Measurements from ENCODE around the gene CEP57. TPM values are rescaled to one million over a fixed set of nuclear protein-coding genes. Genes with fewer than 3 reads are reported as not detected.

CEP57 gene
- total and polyA plus RNA-seq, 2 experiments from 2014 or later, result 36.8 to 48.8 TPM

DNA sequence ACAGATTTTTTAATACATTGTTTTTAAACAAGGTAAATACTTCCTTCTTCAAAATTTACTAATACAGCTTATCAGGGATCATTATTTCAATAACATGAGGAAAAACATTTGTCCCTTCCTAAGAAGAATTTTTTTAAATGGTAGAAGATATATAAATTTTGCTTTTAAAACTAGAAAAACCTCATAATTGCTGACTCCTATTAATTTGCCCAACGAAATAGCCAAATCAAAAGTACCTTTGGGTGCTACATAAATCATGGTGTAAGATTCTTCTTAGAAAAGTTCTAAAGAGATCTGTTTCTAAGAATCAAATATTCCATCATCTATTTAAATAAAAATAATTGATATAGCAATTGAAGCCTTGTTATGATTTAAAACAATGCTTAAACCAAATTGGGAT lies 54.9 kb downstream of the CEP57 start:
- H3K4me1 ChIP-seq (ENCODE audit: insufficient read depth), result no peaks in the 10 kb centered on the region
- no peak overlapping the region for H3K4me3 ChIP-seq
- H3K79me2 ChIP-seq, result no peaks in the 10 kb centered on the region
- H3K9me3 ChIP-seq (ENCODE audit: low read depth), result no peaks in the 10 kb centered on the region
- H3K27me3 ChIP-seq, result no peaks in the 10 kb centered on the region
- no peaks in the 10 kb centered on the region for H4K20me1 ChIP-seq (ENCODE audit: insufficient read depth, poor library complexity, severe bottlenecking)
- WGBS (ENCODE audit: low lambda C conversion rate, missing lambda C conversion rate), result 93% methylated on average over 1 of the region's 1 CpG
- no peak overlapping the region for H3K27ac ChIP-seq
- H3K4me2 ChIP-seq, result no peak overlapping the region
- no peaks in the 10 kb centered on the region for H3K9me2 ChIP-seq (replicated peaks; ENCODE audit: insufficient read depth)
- H2AFZ ChIP-seq, result no peak overlapping the region
- TF ChIP-seq, protein P1, sequence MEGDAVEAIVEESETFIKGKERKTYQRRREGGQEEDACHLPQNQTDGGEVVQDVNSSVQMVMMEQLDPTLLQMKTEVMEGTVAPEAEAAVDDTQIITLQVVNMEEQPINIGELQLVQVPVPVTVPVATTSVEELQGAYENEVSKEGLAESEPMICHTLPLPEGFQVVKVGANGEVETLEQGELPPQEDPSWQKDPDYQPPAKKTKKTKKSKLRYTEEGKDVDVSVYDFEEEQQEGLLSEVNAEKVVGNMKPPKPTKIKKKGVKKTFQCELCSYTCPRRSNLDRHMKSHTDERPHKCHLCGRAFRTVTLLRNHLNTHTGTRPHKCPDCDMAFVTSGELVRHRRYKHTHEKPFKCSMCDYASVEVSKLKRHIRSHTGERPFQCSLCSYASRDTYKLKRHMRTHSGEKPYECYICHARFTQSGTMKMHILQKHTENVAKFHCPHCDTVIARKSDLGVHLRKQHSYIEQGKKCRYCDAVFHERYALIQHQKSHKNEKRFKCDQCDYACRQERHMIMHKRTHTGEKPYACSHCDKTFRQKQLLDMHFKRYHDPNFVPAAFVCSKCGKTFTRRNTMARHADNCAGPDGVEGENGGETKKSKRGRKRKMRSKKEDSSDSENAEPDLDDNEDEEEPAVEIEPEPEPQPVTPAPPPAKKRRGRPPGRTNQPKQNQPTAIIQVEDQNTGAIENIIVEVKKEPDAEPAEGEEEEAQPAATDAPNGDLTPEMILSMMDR (IDR thresholded peaks at IDR 0.05; ENCODE audit: poor library complexity), result no peak
- no peak for TF ChIP-seq EZH2phosphoT487 (IDR thresholded peaks at IDR 0.05; ENCODE audit: low read depth, severe bottlenecking, unreplicated experiment)
- TF ChIP-seq EZH2 (IDR thresholded peaks at IDR 0.05; ENCODE audit: borderline replicate concordance), result no peak
- no peak for DNase-seq (ENCODE audit: low spot score)
- no peaks in the 10 kb centered on the region for H3K36me3 ChIP-seq (replicated peaks; ENCODE audit: insufficient read depth, low read depth)

DNA sequence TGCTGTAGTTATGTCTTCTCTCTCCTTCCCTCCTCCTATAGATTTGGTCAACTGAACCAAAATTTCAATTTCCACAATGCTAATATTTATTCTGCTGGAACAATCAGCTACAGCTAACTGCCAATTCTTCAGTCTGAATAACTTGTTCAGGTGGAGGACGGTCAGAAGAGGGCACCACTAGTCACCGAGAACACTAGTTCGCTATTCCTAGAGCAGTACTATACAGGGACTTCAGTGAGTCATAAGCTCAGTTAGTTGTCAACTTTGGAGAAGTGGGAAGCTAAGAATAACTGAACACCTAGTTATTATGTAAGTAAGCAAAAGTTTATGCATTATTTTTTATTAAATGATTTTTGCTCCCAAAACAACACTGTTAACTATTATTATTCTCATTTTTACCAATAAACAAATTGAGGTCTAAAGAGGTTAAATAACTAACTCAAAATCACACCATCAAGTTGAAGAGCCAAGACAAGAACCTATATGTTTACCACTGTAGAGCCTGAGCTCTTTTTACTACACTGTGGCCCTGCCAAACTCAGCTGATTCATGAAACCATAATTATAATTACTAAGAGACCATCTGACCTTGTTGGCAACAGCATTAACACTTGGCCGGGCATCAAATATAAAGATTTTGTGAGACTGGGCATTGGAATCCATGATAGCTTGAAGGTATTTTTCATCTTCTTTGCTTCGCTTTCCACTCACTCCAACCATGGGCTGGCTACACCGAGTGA lies 59.0 kb downstream of the CEP57 start:
- Histone ChIP-seq H3K4me1 (ENCODE audit: insufficient read depth) (no peaks in the 10 kb centered on the region), H3K4me3 (no peak overlapping the region), H3K36me3 (replicated peaks; ENCODE audit: insufficient read depth, low read depth) (no peaks in the 10 kb centered on the region), H3K4me2 (no peak overlapping the region), H3K79me2 (no peaks in the 10 kb centered on the region), H4K20me1 (ENCODE audit: insufficient read depth, poor library complexity, severe bottlenecking) (no peaks in the 10 kb centered on the region), H3K9me3 (ENCODE audit: low read depth) (no peaks in the 10 kb centered on the region), H3K9me2 (replicated peaks; ENCODE audit: insufficient read depth) (no peaks in the 10 kb centered on the region), H3K27me3 (no peaks in the 10 kb centered on the region), H2AFZ (no peak overlapping the region), H3K27ac (no peak overlapping the region)
- TF ChIP-seq, protein P1 (IDR thresholded peaks at IDR 0.05; ENCODE audit: poor library complexity), result peak; percentile 59
- TF ChIP-seq EZH2phosphoT487 (IDR thresholded peaks at IDR 0.05; ENCODE audit: low read depth, severe bottlenecking, unreplicated experiment) (no peak), EZH2 (IDR thresholded peaks at IDR 0.05; ENCODE audit: borderline replicate concordance) (no peak)
- 78% methylated on average over 6 of the region's 6 CpGs for WGBS (ENCODE audit: low lambda C conversion rate, missing lambda C conversion rate)
- peak; percentile 70 for DNase-seq (ENCODE audit: low spot score)

DNA sequence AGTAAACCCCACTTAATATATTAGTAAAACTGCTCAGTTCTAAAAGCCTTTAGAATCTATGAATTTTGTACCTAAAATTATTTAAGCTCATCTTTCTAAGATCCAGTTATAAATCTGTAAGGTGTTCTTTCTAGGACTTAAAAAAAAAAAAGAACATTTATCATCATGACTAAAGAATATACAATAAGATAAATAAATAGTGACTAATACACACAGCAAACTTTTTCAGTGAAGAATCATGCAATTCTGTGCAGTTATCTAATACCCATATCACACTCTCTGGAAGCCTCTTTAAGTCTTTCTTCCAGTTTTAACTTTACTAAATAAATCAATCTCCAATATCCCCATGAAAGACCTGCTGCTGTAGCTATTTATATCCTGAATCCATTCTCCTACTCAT lies 59.8 kb downstream of the CEP57 start:
- Histone ChIP-seq H4K20me1 (ENCODE audit: insufficient read depth, poor library complexity, severe bottlenecking) (no peaks in the 10 kb centered on the region), H3K27me3 (no peaks in the 10 kb centered on the region), H3K27ac (no peak overlapping the region), H3K4me1 (ENCODE audit: insufficient read depth) (no peaks in the 10 kb centered on the region), H3K4me3 (no peak overlapping the region), H2AFZ (no peak overlapping the region), H3K4me2 (no peak overlapping the region), H3K9me3 (ENCODE audit: low read depth) (no peaks in the 10 kb centered on the region), H3K79me2 (no peaks in the 10 kb centered on the region), H3K9me2 (replicated peaks; ENCODE audit: insufficient read depth) (no peaks in the 10 kb centered on the region), H3K36me3 (replicated peaks; ENCODE audit: insufficient read depth, low read depth) (no peaks in the 10 kb centered on the region)
- DNase-seq (ENCODE audit: low spot score), result no peak
- TF ChIP-seq EZH2 (IDR thresholded peaks at IDR 0.05; ENCODE audit: borderline replicate concordance) (no peak), EZH2phosphoT487 (IDR thresholded peaks at IDR 0.05; ENCODE audit: low read depth, severe bottlenecking, unreplicated experiment) (no peak)
- TF ChIP-seq, protein P1 (IDR thresholded peaks at IDR 0.05; ENCODE audit: poor library complexity), result no peak

Data from hepatocyte (in vitro differentiated cells).